ENCODE results near the gene KCTD15.

Gene KCTD15

GRCh38 chr19:33796164-33796875 is at the start of gene KCTD15:
KCTD15 (plus strand) TSS chr19:33796870; CDS start chr19:33800455, 3,585 bp downstream.
- no peak for DNase-seq (ENCODE audit: low spot score)

GRCh38 chr19:33747273-33747672 is 49.4 kb upstream of the KCTD15 start:
- no peak for DNase-seq (ENCODE audit: low spot score)

GRCh38 chr19:33748231-33748630 is 48.4 kb upstream of the KCTD15 start:
- no peak for DNase-seq (ENCODE audit: low spot score)

- no peak for DNase-seq (ENCODE audit: low spot score)
Measured at GRCh38 chr19:33749016-33749415, 47.7 kb upstream of the KCTD15 start.

- no peak for DNase-seq (ENCODE audit: low spot score)
Measured at GRCh38 chr19:33749619-33750175, 47.0 kb upstream of the KCTD15 start.

GRCh38 chr19:33750587-33751435 is 45.9 kb upstream of the KCTD15 start:
- no peak for DNase-seq (ENCODE audit: low spot score)

- no peak for DNase-seq (ENCODE audit: low spot score)
Measured at GRCh38 chr19:33751436-33751770, 45.3 kb upstream of the KCTD15 start.

- DNase-seq (ENCODE audit: low spot score): no peak
Measured at GRCh38 chr19:33752018-33752800, 44.5 kb upstream of the KCTD15 start.

GRCh38 chr19:33752945-33753344 is 43.7 kb upstream of the KCTD15 start:
- DNase-seq (ENCODE audit: low spot score): no peak

GRCh38 chr19:33754361-33754760 is 42.3 kb upstream of the KCTD15 start:
- no peak for DNase-seq (ENCODE audit: low spot score)

GRCh38 chr19:33755099-33756035 is 41.3 kb upstream of the KCTD15 start:
- DNase-seq (ENCODE audit: low spot score): no peak

- no peak for DNase-seq (ENCODE audit: low spot score)
Measured at GRCh38 chr19:33756177-33756576, 40.5 kb upstream of the KCTD15 start.

GRCh38 chr19:33758541-33759013 is 38.1 kb upstream of the KCTD15 start:
- no peak for DNase-seq (ENCODE audit: low spot score)

- DNase-seq (ENCODE audit: low spot score): no peak
Measured at GRCh38 chr19:33759356-33759755, 37.3 kb upstream of the KCTD15 start.

- no peak for DNase-seq (ENCODE audit: low spot score)
Measured at GRCh38 chr19:33763633-33764371, 32.9 kb upstream of the KCTD15 start.

GRCh38 chr19:33766623-33767022 is 30.0 kb upstream of the KCTD15 start:
- no peak for DNase-seq (ENCODE audit: low spot score)

- DNase-seq (ENCODE audit: low spot score): no peak
Measured at GRCh38 chr19:33767898-33768413, 28.7 kb upstream of the KCTD15 start.

GRCh38 chr19:33769208-33769607 is 27.5 kb upstream of the KCTD15 start:
- no peak for DNase-seq (ENCODE audit: low spot score)

- no peak for DNase-seq (ENCODE audit: low spot score)
Measured at GRCh38 chr19:33770107-33770506, 26.6 kb upstream of the KCTD15 start.
